H1 (cell line): ENCODE data around the gene FOXA3. TPM values are rescaled to one million over a fixed set of nuclear protein-coding genes. Genes with fewer than 3 reads are reported as not detected.

Source experiments
- CTCF ChIA-PET: fragments of 300-600 bp; sonication (Branson Sonifier 250); formaldehyde crosslinking; loops from one replicate; lab custom pipeline; 2021; ENCODE audit not compliant: partially characterized antibody; lab: Charles Lee
- POLR2A ChIA-PET: fragments of 300-600 bp; sonication (Branson Sonifier 250); formaldehyde crosslinking; loops from one replicate; lab custom pipeline; 2021; ENCODE audit warnings: inconsistent platforms; ENCODE audit not compliant: partially characterized antibody; lab: Charles Lee
- DNase-seq, 2 experiments: peaks; one replicate each; pipeline versions ENCODE4 v3.0.0 to v3.0.0-alpha.2; 2010 to 2022; ENCODE audit warnings: low spot score in 2 of 2, low read depth in 1 of 2, mixed read lengths in 1 of 2
- FAIRE-seq: peaks from 2 replicates; lab custom pipeline; 2011; peaks lifted over from hg19 to GRCh38; lab: Jason Lieb, UNC
- H2AFZ ChIP-seq: 2 replicates; pipeline ENCODE4 v1.8.1; 2012; ENCODE audit warnings: low read length, inconsistent platforms
- H2AK5ac ChIP-seq: 2 replicates; pipeline ENCODE4 v1.6.1; 2013; ENCODE audit warnings: low read depth, low read length
- H2BK120ac ChIP-seq: replicated peaks from 2 replicates; pipeline ENCODE3; 2013; ENCODE audit warnings: low read depth, low read length, inconsistent platforms
- H2BK12ac ChIP-seq: 2 replicates; pipeline ENCODE4 v1.6.1; 2013; ENCODE audit warnings: low read depth, low read length
- H2BK15ac ChIP-seq: 2 replicates; pipeline ENCODE4 v1.6.1; 2013; ENCODE audit warnings: low read length
- H2BK20ac ChIP-seq: 2 replicates; pipeline ENCODE4 v1.6.1; 2013; ENCODE audit warnings: low read length
- H2BK5ac ChIP-seq: 2 replicates; pipeline ENCODE4 v1.6.1; 2013; ENCODE audit warnings: low read depth, low read length
- H3K14ac ChIP-seq: 2 replicates; pipeline ENCODE4 v1.6.1; 2013; ENCODE audit warnings: inconsistent platforms; ENCODE audit not compliant: insufficient read length
- H3K18ac ChIP-seq: 2 replicates; pipeline ENCODE4 v1.6.1; 2013; ENCODE audit warnings: low read length; ENCODE audit errors: extremely low read depth
- H3K23ac ChIP-seq: 2 replicates; pipeline ENCODE4 v1.6.1; 2013; ENCODE audit warnings: inconsistent platforms; ENCODE audit not compliant: insufficient read length
- H3K23me2 ChIP-seq: 2 replicates; pipeline ENCODE4 v1.6.1; 2013; ENCODE audit warnings: low read depth, low read length
- H3K27ac ChIP-seq: 2 replicates; pipeline ENCODE4 v1.6.1; 2011; ENCODE audit warnings: low read depth, low read length, inconsistent platforms
- H3K27me3 ChIP-seq, 4 experiments: replicated peaks in 1 of 4; 1 replicate in 1 of 4; 2 replicates in 3 of 4; pipeline versions ENCODE4 v1.6.1 to v1.8.1; 2011 to 2013; ENCODE audit warnings: low read length in 3 of 4, mild to moderate bottlenecking in 3 of 4, inconsistent platforms in 2 of 4, mixed read lengths in 2 of 4, moderate library complexity in 1 of 4; ENCODE audit not compliant: control insufficient read depth in 3 of 4, insufficient read depth in 3 of 4; ENCODE audit errors: extremely low read depth in 1 of 4
- H3K36me3 ChIP-seq, 4 experiments: 2 replicates each; pipeline versions ENCODE4 v1.6.1 to v1.8.1; 2011 to 2013; ENCODE audit warnings: mild to moderate bottlenecking in 4 of 4, low read length in 3 of 4, moderate library complexity in 2 of 4, control low read depth in 1 of 4, inconsistent platforms in 1 of 4; ENCODE audit not compliant: insufficient read depth in 4 of 4, control insufficient read depth in 2 of 4
- H3K4ac ChIP-seq: replicated peaks from 2 replicates; pipeline ENCODE3; 2013; ENCODE audit warnings: low read length, low read depth, mixed read lengths, inconsistent platforms; ENCODE audit not compliant: insufficient read length
- H3K4me1 ChIP-seq, 4 experiments: replicated peaks in 1 of 4; 1 replicate in 1 of 4; 2 replicates in 3 of 4; pipeline versions ENCODE4 v1.6.1 to v1.8.1; 2011 to 2013; ENCODE audit warnings: low read length in 3 of 4, inconsistent platforms in 2 of 4, mixed read lengths in 1 of 4; ENCODE audit not compliant: insufficient read depth in 4 of 4, control insufficient read depth in 3 of 4
- H3K4me2 ChIP-seq, 2 experiments: 2 replicates each; pipeline versions ENCODE4 v1.6.1 to v1.8.1; 2011 to 2013; ENCODE audit warnings: low read depth in 2 of 2, low read length in 2 of 2, control low read depth in 1 of 2, inconsistent platforms in 1 of 2, mild to moderate bottlenecking in 1 of 2; ENCODE audit not compliant: insufficient read depth in 1 of 2
- H3K4me3 ChIP-seq, 4 experiments: fragments of 200-600, 300-600 bp in 1 of 4; sonication (generic), shearing (Covaris generic), sonication (Bioruptor Twin) in 1 of 4; 2 replicates each; pipeline versions ENCODE4 v1.5.1 to v1.8.1; 2011 to 2016; ENCODE audit warnings: low read length in 4 of 4, low read depth in 3 of 4, control low read depth in 2 of 4, inconsistent platforms in 2 of 4, mild to moderate bottlenecking in 2 of 4, mixed read lengths in 1 of 4, moderate library complexity in 1 of 4; ENCODE audit not compliant: insufficient read depth in 2 of 4; ENCODE audit errors: extremely low read depth in 1 of 4
- H3K56ac ChIP-seq: replicated peaks from 2 replicates; pipeline ENCODE3; 2013; ENCODE audit warnings: low read depth, mild to moderate bottlenecking, mixed read lengths, low read length, inconsistent platforms; ENCODE audit not compliant: insufficient read length
- H3K79me1 ChIP-seq: 2 replicates; pipeline ENCODE4 v1.6.1; 2013; ENCODE audit warnings: low read depth, low read length, control low read depth
- H3K79me2 ChIP-seq, 2 experiments: 2 replicates each; pipeline versions ENCODE4 v1.6.1 to v1.8.1; 2012 to 2013; ENCODE audit warnings: low read length in 2 of 2, mild to moderate bottlenecking in 2 of 2, inconsistent platforms in 1 of 2; ENCODE audit not compliant: insufficient read depth in 2 of 2, control insufficient read depth in 1 of 2
- H3K9ac ChIP-seq, 4 experiments: replicated peaks in 1 of 4; 1 replicate in 1 of 4; 2 replicates in 3 of 4; pipeline versions ENCODE4 v1.6.1 to v1.8.1; 2011 to 2013; ENCODE audit warnings: low read depth in 3 of 4, low read length in 3 of 4, control low read depth in 2 of 4, mild to moderate bottlenecking in 2 of 4, moderate library complexity in 2 of 4, inconsistent platforms in 1 of 4; ENCODE audit errors: extremely low read depth in 1 of 4
- H3K9me3 ChIP-seq, 2 experiments: 2 replicates each; pipeline versions ENCODE4 v1.6.1 to v1.8.1; 2012 to 2013; ENCODE audit warnings: mild to moderate bottlenecking in 2 of 2, moderate library complexity in 2 of 2, control low read depth in 1 of 2, inconsistent platforms in 1 of 2, low read depth in 1 of 2, low read length in 1 of 2, mixed read lengths in 1 of 2; ENCODE audit not compliant: insufficient read depth in 2 of 2
- H4K20me1 ChIP-seq, 2 experiments: replicated peaks in 1 of 2; 2 replicates each; pipeline versions ENCODE3 to v1.8.1; 2011 to 2013; ENCODE audit warnings: inconsistent platforms in 2 of 2, low read length in 2 of 2, mild to moderate bottlenecking in 1 of 2; ENCODE audit not compliant: insufficient read depth in 2 of 2, control insufficient read depth in 1 of 2
- H4K5ac ChIP-seq: 2 replicates; pipeline ENCODE4 v1.6.1; 2013; ENCODE audit warnings: low read length, low read depth, mixed read lengths, inconsistent platforms; ENCODE audit not compliant: insufficient read length
- H4K8ac ChIP-seq: 2 replicates; pipeline ENCODE4 v1.8.0; 2013; ENCODE audit warnings: mild to moderate bottlenecking, moderate library complexity, low read length, inconsistent platforms; ENCODE audit not compliant: insufficient read depth; ENCODE audit errors: extremely low read depth
- H4K91ac ChIP-seq: replicated peaks from 2 replicates; pipeline ENCODE3; 2013; ENCODE audit warnings: low read length, mixed read lengths, inconsistent platforms; ENCODE audit not compliant: insufficient read length
- CEBPB ChIP-seq: IDR thresholded peaks from 2 replicates; pipeline ENCODE4 v1.6.1; 2012; ENCODE audit warnings: low read depth, low read length
- CHD2 ChIP-seq: IDR thresholded peaks from 2 replicates; pipeline ENCODE4 v1.6.1; 2012; ENCODE audit warnings: low read length, improper control_type of control experiment
- EGR1 ChIP-seq: IDR thresholded peaks from 2 replicates; pipeline ENCODE4 v1.6.1; 2011; ENCODE audit warnings: low read depth, low read length, borderline replicate concordance
- JUN ChIP-seq: IDR thresholded peaks from 2 replicates; pipeline ENCODE4 v1.6.1; 2011; ENCODE audit warnings: low read depth, mild to moderate bottlenecking, improper control_type of control experiment, low read length
- KDM4A ChIP-seq: IDR thresholded peaks from one replicate; pipeline ENCODE4 v1.7.1; 2012; ENCODE audit warnings: low read depth, mild to moderate bottlenecking, moderate library complexity, low read length, inconsistent platforms; ENCODE audit not compliant: severe bottlenecking
- POLR2AphosphoS5 ChIP-seq: IDR thresholded peaks from 2 replicates; pipeline ENCODE4 v1.6.1; 2011; ENCODE audit warnings: low read depth, low read length
- RBBP5 ChIP-seq: IDR thresholded peaks from 2 replicates; pipeline ENCODE4 v1.7.1; 2012; ENCODE audit warnings: low read depth, mild to moderate bottlenecking, inconsistent platforms, low read length, moderate library complexity, borderline replicate concordance
- RXRA ChIP-seq: IDR thresholded peaks from 2 replicates; pipeline ENCODE4 v1.6.1; 2011; ENCODE audit warnings: low read depth, mild to moderate bottlenecking, low read length, moderate library complexity; ENCODE audit not compliant: insufficient read depth
- SIRT6 ChIP-seq: IDR thresholded peaks from one replicate; pipeline ENCODE4 v1.7.1; 2012; ENCODE audit warnings: low read length, inconsistent platforms
- SIX5 ChIP-seq: IDR thresholded peaks from 2 replicates; pipeline ENCODE4 v1.6.1; 2011; ENCODE audit warnings: mild to moderate bottlenecking, low read depth, low read length
- SP1 ChIP-seq: IDR thresholded peaks from 2 replicates; pipeline ENCODE4 v1.6.1; 2011; ENCODE audit warnings: low read depth, low read length
- SRF ChIP-seq: IDR thresholded peaks from 2 replicates; pipeline ENCODE4 v1.6.1; 2011; ENCODE audit warnings: mild to moderate bottlenecking, low read depth, low read length, moderate library complexity
- TAF1 ChIP-seq: IDR thresholded peaks from 2 replicates; pipeline ENCODE4 v1.6.1; 2011; ENCODE audit warnings: mild to moderate bottlenecking, low read depth, low read length
- TEAD4 ChIP-seq: IDR thresholded peaks from 2 replicates; pipeline ENCODE4 v1.6.1; 2012; ENCODE audit warnings: low read depth, low read length, inconsistent platforms, mixed read lengths
- YY1 ChIP-seq: IDR thresholded peaks from 2 replicates; pipeline ENCODE4 v1.6.1; 2011; ENCODE audit warnings: low read depth, mild to moderate bottlenecking, low read length
- WGBS, 2 experiments: shearing (Covaris generic) in 1 of 2; methylation state at CpG; one replicate each; pipeline versions ENCODE4 v1.1.6 to v1.1.7; 2013 to 2015; ENCODE audit warnings: low lambda C conversion rate in 2 of 2, mixed read lengths in 2 of 2, inconsistent platforms in 1 of 2, low coverage in 1 of 2, missing lambda C conversion rate in 1 of 2; ENCODE audit not compliant: insufficient replicate concordance in 2 of 2, insufficient coverage in 1 of 2, insufficient read length in 1 of 2; ENCODE audit errors: extremely low coverage in 1 of 2, missing lambda C conversion rate in 1 of 2; 5-methylcytosine and 5-hydroxymethylcytosine counted together
- polyA plus RNA-seq, 7 experiments: library from polyadenylated mRNA; depleted of rRNA in 3 of 7; stranded (reverse) in 5 of 7; unstranded in 2 of 7; fragments of >200 nt in 5 of 7; fragments of 200-250 nt in 2 of 7; gene quantifications; 1 replicate in 5 of 7; 2 replicates in 1 of 7; 4 replicates in 1 of 7; pipeline versions ENCODE4 v1.2.1 to v1.2.3, GENCODE V29; 2011 to 2013; ENCODE audit warnings: missing spikeins in 2 of 7, mixed read lengths in 2 of 7
- total RNA-seq: library from RNA; stranded (reverse); fragmentation: NEBNext Ultra II Directional; extraction: Animal tissue kit (Norgen Biotek cat#: 25700); gene quantifications from 2 replicates; pipeline ENCODE4 v1.2.1, GENCODE V29; 2021

Gene FOXA3
- total and polyA plus RNA-seq, 2 of the 8 experiments (the other 6 are each of a cell fraction or from before 2014, with no cell fraction given), result 20.2 to 49.1 TPM

DNA sequence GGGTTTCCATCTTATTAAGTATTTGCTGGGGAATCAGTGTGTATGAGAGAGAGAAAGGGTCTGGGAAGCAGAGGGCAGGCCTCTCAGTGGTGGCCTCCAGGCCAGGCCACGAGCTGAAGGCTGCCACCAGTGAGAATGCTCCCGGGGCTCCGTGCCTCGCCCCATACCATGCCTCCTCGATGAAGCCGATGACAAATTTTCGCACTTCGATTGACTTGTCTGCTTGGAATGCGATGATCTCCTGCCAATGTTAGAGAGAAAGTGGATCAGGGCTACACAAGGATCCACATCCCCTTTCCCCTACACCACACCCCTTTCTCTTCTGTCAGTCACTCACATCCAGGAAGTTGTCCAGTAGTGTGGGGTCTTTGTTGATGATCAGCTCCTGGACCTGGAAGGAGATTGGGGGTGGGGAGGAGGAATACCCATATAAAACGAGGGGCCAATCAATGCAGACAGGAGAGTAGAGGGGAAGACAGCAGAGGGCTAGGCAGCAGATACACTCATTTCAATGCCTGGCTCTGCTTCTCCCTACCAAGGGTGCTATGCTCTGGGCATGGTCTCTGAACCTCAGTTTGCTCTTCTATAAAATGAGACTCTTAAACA lies 11.9 kb upstream of the FOXA3 start:
- H3K36me3 ChIP-seq, result peaks cover 36 to 66% (median 52%) of the 10 kb centered on the region in 4 experiments
- no peak overlapping the region for H3K27ac ChIP-seq
- ChIA-PET POLR2A (interaction anchor here (1.1 to 3.8 kb wide), 8 partner anchors 10 to 35 kb away, joined by 3 to 19 read pairs (median 6); partner anchors contain the start of genes FOXA3 and SYMPK), CTCF (interaction anchor here (1.5 to 2.6 kb wide), 2 partner anchors 32 to 35 kb away, joined by 9 to 13 read pairs; no protein-coding TSS in a partner anchor)
- H2BK5ac ChIP-seq, result no peak overlapping the region
- no peak overlapping the region for H3K23ac ChIP-seq
- H3K4ac ChIP-seq, result no peak overlapping the region
- no peak overlapping the region for H3K9ac ChIP-seq
- H3K79me1 ChIP-seq, result 0 out of 2 replicates have a peak, but pooled peaks cover 4% of the 10 kb centered on the region
- no peak overlapping the region for H3K56ac ChIP-seq
- H3K14ac ChIP-seq, result no peak overlapping the region
- DNase-seq (no peak), FAIRE-seq (no peak)
- H3K27me3 ChIP-seq, result no peaks in the 10 kb centered on the region; a peak in 1 of 7 replicates
- H3K4me3 ChIP-seq, result no peak overlapping the region
- no peak overlapping the region for H4K8ac ChIP-seq
- peaks cover 6 to 23% of the 10 kb centered on the region in 2 experiments for H4K20me1 ChIP-seq
- no peak overlapping the region for H2BK12ac ChIP-seq
- H3K79me2 ChIP-seq, result peaks cover 0 to 17% of the 10 kb centered on the region in 2 experiments; a peak in 2 of 4 replicates
- no peak overlapping the region for H3K4me2 ChIP-seq
- H3K23me2 ChIP-seq, result no peaks in the 10 kb centered on the region
- no peak overlapping the region for H2AFZ ChIP-seq
- H4K91ac ChIP-seq, result no peak overlapping the region
- no peaks in the 10 kb centered on the region for H3K4me1 ChIP-seq
- no peaks in the 10 kb centered on the region for H3K9me3 ChIP-seq
- WGBS, 2 experiments, result 99% methylated on average over 10 of the region's 10 CpGs; no CpG with 5 or more reads in 1 of the 2 experiments
- H3K18ac ChIP-seq, result no peak overlapping the region
- no peak overlapping the region for H2BK20ac ChIP-seq
- no peak overlapping the region for H2BK15ac ChIP-seq
- H4K5ac ChIP-seq, result no peak overlapping the region
- no peak overlapping the region for H2AK5ac ChIP-seq
- no peak overlapping the region for H2BK120ac ChIP-seq
- TF ChIP-seq JUN, result no peak
- no peak for TF ChIP-seq CHD2
- TF ChIP-seq RBBP5, result no peak
- TF ChIP-seq SP1, result no peak
- no peak for TF ChIP-seq YY1
- TF ChIP-seq RXRA, result no peak
- TF ChIP-seq CEBPB, result no peak
- no peak for TF ChIP-seq EGR1
- no peak for TF ChIP-seq SIRT6
- no peak for TF ChIP-seq KDM4A
- no peak for TF ChIP-seq POLR2AphosphoS5
- TF ChIP-seq TAF1, result no peak
- no peak for TF ChIP-seq SRF
- no peak for TF ChIP-seq TEAD4
- no peak for TF ChIP-seq SIX5
